NCI-H2107 treated with DMSO at 0.1 percent for 48 hours (cell line): ENCODE data around the gene MEIS3.
A peak's percentile ranks its signal among the peaks of the same experiment; 100 is the strongest.
"Not testable (repeated sequence)": the region's sequence is repeated elsewhere in the genome, so short reads cannot be mapped to it uniquely, and the experiment has no call there.

Experiments used
- DNase-seq: peaks from one replicate; lab custom pipeline; 2025; ENCODE audit not compliant: unreplicated experiment; lab: John Stamatoyannopoulos, UW

MEIS3 gene

DNA sequence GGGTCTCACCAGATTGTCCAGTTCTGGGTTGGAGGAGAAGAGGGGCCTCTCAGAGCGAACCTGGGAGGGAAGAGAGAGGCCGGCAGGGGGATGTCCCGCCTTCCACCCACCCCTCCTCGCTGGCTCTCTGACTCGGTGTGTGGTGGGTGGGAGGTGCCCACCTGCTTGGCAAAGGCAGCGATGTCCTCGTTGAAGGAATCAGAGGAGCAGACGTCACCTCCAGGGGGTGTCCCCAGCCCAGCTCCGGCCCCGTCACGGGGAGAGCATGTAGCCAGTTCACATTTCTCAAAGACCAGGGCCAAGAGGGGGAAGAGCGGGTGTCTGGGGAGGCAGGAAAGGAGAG, 2.7 kb downstream of the MEIS3 start:
- DNase-seq = no peak

DNA sequence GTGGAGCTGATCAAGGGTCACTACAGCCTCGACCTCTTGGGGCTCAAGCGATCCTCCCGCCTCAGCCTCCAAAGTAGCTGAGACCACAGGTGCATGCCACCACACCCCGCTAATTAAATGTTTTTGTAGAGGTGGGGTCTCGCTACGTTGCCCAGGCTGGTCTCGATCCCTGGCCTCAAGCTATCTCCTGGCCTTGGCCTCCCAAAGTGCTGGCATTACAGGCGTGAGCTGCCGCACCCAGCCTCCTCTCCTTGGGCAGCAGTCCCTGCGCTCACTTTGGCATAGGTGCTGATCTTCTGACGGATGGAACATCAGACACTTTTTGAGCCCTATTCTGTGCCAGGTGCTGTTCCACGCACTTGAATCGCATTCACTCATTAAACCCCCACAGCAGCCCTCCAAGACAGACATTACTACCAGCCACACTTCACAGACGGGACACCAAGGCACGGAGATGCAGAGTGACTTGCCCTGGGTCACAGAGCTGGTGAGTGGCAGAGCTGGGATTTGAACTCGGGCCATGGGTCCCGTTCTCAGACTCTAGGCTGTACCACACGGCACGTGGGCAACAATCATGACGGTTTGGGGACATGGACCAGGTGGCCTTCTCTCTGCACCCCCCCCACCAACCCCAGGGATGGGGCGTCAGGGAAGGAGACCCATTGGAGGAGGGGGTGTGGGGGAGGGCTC, 3.2 kb downstream of the MEIS3 start:
- DNase-seq = no peak

DNA sequence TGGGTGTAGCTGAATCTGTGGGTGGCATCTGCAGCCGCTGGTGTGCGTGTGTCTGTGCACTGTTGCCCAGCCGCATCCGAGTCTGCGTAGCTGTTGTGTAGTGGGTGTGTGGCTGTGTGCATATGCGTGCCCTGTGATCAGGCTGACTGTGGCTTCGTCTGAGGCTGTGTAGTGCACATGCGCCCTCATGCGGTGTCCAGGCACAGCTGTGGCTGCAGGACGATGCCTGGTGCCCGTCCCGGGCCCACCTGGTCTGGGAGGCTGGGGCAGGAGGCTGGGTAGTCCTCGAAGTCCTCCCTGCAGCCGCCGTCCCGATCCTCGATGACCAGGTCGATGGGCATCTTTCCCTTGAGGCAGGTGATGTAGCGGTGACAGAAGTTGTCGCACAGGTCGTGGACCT, 4.9 kb downstream of the MEIS3 start:
- no peak for DNase-seq

DNA sequence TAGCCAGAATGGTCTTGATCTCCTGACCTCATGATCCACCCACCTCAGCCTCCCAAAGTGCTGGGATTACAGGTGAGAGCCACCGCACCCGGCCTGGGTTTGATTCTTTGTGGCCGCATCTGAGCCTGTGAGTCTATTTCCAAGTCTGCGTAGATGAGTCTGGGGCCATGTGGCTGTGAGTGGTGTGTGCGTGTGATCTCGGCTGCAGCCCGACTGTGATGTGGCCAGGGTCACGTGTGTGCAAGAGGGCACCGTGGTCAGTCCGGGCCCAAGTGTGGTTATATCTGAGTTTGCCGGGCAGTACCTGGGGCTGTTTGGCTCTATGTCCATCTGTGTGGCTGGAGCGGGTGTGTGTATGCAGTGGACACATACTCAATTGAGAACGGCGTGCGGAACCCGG, 5.4 kb downstream of the MEIS3 start:
- no peak for DNase-seq

DNA sequence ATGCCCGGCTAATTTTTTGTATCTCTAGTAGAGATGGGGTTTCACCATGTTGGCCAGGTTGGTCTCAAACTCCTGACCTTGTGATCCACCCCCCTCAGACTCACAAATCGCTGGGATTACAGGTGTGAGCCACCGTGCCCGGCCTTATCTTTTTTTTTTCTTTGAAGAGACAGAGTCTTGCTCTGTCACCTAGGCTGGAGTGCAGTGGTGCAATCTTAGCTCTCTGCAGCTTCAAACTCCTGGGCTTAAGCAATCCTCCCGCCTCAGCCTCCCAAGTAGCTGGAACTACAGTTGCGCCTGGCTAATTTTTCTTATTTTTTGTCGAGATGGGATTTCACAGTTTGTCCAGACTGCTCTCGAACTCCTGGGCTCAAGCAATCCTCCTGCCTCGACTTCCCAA, 7.6 kb downstream of the MEIS3 start:
- DNase-seq = not testable (repeated sequence)

DNA sequence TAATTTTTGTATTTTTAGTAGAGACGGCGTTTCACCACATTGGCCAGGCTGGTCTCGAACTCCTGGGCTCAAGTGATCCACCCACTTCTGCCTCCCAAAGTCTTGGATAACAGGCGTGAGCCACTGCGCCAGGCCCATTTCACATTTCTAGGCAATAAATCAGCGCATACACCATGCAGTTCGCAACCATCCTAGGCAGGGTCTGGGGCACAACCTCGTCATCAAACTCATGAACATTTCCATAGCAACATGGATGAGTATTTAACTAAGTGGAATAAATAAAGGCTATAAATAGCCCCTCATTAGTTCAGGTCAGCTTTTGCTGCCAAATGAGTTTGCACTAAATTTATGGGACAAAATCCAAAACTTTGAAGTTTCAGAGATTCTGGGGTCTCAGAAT, 8.2 kb downstream of the MEIS3 start:
- no peak for DNase-seq

DNA sequence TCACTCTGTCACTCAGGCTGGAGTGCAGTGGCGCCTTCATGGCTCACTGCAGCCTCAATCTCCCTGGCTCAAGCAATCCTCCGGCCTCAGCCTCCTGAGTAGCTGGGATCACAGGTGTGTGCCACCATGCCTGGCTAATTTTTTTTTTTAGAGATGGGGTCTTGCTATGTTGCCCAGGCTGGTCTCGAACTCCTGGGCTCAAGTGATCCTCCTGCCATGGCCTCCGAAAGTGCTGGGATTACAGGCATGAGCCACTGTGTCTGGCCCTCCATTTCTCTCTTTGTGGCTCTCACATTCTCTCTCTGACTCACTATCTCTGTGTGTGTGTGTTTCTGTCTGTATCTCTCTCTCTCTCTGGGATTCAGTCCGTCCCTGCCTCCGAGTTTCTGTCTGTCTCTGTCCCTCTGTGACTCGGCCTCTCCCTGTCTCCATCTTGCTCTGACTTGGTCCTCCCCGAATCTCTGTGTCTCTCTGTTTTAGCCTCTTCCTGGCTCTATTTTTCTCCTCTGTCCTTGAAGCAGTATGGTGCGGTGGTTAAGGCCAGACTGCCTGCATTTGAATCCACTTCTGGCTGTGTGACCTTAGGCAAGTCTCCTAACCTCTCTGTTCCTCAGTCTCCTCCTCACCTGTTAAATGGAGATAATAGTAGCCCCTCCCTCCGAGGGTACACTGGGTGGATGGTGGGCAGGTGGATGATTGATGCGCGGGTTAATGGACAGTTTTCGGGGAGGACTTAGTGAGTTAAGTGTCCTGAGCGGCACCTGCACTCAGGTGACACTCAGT, 11.0 kb downstream of the MEIS3 start:
- no peak for DNase-seq

DNA sequence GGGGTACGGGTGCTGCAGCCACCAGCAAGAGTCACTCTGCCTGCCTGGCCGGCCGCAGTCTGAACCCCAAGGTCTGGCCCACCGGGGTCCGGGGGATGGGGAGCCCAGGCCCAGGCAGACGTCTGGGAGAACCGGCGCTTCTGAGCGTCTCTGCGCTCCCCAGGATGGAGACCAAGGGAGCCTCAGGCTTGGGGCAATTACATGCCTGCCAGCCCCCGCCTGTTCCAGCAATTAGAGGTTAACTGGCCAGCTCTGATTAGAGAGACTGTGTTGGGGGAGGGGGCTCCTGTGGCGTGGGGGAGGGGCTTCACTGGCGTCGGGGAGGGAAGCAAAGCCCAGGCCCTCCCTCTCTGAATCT, 11.9 kb downstream of the MEIS3 start:
- DNase-seq = no peak

DNA sequence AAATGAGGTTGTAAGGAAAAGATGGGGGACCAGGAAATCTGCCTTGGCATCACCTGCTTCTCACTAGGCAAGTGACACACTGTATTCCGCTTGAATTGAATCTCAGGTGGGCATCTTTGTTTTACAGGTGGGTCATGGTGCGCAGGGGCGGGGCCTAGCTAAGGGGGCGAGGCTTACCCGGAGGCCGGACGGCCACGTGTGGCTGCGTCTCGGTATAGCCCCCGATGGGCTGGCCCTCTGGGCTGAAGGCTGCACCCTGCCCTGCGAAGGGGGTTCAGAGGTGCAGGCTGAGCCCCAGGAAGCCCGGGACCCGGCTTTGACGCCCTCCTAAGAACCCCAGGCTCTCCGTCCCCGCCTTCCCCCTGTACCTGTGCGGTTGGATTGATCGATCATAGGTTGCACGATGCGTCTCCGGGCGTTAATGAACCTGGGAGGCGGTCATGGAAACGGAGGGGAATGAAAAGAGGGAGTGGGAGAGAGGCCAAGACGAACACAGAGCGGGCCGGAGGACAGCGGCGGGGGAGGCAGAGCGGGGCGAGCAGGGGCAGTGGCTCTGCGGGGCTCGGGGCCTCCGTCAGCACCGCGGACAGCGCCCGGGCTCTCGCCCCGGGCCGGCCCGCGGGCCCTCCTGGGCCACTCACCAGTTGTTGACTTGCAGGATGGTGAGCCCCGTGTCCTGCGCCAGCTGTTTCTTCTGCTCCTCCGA, 12.5 kb downstream of the MEIS3 start:
- no peak for DNase-seq

DNA sequence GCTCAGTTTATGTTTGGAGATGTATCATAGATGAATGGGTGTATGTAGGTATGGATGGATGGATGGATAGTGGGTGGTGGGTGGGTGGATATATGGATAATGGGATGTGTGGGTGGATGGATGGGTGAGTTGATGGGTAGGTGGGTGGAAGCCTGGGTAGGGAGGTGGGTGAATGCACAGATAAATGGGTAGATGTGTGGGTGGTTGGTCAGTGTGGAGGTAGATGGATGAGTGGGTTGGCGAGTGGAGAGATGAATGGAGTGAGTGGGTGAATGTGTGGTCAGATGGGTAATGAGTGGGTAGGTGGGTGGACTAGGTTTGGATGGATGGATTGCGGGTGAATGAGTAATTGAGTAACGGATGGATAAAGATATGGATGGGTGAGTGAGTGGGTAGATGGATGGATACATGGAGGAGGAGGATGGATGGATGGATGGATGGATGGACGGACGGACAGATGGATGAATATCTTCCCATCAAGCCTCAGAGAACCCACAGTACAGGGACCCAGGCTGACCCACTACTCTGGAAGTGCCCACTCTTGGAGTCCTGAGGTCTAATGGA, 13.4 kb downstream of the MEIS3 start:
- DNase-seq = no peak

DNA sequence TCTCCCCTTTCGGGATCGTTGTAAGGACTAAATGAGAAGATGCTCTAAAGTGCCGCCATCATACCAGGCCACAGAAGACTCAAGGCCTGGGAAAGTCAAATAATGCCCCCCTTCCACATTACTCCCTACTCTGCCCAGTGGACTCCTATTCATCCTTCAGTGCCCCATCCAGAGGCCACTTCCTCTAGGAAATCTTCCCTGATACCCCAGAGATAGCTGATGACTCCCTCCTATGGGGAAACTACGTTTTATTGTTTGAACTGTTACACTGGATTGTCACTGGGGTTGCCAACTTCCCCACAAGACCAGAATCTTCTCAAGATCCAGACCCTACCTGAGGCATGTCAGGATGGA, 14.2 kb downstream of the MEIS3 start:
- no peak for DNase-seq

DNA sequence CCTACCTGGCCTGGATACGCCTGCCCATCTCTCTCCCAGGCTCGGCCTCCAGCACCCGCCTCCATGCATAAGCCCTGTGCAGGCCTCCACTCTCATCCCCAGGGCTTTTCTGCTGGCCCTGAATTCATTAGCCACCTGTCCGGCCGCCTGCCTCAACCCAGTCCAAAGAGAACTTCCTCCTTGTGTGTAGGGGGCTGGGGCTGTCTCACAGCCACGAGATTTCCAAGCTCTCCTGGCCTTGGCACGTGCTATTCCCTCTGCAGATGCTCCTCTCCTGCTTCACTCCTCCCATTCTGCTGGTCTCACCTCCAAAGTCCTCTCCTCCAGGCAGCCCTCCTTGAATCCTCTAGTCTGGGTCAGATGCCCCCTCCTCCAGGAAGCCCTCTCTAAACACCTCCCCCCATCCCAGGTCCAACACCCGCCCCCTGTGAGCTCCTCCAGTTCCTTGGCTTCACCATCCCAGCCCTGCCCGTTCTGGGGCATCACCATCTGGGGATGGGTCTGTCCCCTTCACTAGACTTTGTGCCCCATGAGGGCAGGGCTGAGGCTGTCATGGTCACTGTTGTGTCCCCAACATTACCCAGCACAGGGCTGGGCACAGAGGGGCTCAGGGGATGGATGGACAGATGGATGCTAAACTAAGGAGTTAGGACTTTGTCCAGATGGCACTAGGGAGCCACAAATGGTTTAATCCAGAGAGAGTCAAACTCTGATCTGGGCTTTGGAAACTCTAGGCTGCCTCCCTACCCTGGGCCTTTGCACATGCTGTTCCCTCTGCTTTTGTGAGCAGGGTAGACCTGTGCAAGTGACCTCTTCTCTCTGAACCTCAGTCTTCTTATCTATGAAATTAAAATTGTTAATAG, 14.8 kb downstream of the MEIS3 start:
- DNase-seq = no peak

DNA sequence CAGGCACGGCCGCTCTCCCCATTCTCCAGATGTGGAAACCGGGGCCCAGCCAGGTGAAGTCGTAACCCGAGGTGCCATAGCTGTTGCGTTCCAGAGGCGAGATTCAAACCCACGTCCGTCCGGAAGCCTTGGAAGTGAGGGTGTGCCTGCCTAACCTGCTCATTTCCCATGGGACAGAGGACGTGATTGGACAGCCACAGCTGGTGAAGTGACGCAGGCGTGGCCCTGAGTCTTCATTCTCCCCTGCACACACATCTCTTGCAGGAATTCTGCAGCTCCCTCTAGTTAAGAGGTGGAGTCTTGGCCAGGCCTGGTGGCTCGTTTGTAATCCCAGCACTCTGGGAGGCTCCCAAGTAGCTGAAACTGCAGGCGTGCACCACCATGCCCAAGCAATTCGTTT, 16.8 kb downstream of the MEIS3 start:
- DNase-seq = no peak

DNA sequence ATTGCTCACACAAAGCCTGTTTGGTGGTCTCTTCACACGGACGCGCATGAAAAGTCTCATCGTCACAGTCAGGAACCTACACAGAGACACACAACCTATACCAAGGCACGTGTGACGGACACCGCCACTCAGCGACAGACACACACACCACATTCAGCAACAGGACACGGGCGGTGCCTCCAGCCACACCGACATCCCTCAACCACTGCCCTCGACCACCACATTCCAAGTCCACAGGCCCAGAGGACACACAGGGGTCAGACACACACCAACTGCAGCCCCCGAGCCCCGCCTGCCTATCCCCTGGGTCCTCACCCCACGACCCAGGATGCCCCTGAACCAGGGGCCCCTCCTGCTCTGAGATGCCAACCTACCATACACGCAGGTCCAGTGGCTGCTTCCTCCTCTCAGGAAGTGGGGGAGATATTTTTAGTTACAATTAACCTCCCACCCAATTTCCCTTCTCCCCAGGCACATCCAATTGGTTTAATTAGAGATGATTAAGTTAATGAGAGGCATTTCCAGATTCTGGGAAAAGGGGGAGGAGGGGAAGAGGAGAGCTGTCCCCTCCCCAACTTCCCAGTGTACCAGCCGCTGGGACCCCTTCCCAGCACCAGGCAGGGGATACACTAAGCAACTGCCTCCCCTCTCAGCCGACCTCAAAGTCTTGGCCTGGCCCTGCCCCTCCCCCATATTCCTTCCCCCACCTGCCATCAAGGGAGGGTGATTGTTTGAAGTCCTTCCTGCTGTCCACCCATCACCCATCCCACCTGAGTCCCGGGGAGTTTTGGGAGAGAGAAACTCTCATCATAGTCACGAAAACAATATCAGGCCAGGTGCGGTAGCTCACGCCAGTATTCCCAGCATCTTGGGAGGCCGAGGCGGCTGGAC, 20.4 kb downstream of the MEIS3 start:
- no peak for DNase-seq

DNA sequence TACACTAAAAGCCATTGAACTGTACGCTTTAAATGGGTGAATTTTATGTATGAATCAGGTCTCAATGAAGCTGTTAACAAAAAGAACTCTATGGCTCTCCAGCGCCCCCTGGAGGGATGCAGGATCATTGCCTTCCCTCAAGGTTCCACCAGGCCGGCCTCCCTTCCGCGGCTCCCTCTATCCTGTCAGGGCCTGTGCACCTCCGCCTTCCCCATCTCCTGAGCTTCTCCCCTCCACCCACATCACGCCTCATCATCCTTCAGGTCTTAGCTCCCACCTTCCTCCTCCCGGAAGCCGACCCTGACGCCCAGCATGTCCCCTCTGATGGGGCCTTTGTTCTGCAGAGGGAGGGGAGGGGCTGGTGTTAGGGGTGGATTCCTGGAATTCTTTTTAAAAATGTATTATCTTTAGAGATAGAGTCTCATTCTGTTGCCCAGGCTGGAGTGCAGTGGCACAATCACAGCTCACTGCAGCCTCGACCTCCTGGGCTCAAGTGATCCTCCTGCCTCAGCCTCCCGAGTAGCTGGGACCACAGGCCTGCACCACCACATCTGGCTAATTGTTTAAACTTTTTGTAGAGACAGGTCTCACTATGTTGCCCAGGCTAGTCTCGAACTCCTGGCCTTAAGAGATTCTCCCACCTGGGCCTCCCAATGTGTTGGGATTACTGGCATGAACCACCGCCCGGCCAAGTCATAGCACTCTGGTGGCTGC, 27.7 kb downstream of the MEIS3 start:
- peak; percentile 48 for DNase-seq

DNA sequence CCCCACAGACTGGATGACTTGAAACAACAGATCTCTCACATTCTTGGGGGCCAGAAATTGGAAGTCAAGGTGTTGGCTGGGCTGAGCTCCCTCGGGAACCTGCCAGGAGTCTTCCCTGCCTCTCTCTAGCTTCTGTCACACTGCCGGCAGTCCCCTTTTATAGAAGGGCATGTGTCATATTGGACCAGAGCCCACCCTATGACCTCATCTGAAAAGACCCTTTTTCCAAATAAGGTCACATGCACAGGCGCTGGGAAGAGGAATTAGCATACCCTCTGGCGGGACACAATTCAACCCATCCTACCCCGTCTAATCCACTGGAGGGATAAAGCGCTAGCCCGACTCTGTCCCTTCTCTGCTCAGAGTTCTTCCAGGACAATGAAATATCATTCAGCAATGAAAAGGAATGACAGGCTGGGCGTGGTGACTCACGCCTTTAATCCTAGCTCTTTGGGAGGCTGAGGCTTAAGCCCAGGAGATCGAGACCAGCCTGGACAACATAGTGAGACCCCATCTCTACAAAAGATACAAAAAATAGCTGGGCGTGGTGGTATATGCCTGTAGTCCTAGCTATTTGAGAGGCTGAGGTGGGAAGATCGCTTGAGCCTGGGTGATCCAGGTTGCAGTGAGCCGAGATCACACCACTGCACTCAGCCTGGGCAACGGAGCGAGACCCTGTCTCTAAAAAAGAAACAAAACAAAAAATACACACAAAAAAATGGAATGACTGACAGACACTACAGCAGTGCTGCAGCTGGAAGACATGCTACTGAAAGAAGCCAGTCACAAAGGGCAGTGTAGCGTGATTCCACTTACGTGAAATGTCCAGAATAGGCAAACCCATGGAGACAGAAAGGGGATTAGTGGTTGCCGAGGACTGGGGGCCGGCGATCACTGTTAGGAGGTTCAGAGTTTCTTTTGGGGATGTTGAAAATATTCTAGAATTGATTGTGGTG, 28.5 kb downstream of the MEIS3 start:
- DNase-seq = no peak

DNA sequence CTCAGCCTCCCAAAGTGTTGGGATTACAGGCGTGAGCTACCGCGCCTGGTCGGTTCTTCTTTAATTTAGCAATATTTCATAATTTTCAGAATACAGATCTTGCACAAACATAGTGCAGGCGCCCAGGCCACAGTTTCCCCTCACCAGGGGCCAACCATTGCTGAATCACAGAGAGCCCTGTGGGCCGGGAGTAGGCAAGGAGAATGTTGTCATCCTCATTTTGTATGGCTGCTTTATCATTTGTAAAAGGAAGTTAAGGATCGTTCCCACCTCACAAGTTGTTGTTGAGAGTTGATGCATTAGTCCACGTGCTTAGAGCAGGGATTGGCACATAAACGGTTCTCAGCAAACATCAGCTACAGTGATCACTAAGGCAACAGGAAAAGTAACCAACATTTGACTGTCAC, 30.2 kb downstream of the MEIS3 start:
- no peak for DNase-seq

DNA sequence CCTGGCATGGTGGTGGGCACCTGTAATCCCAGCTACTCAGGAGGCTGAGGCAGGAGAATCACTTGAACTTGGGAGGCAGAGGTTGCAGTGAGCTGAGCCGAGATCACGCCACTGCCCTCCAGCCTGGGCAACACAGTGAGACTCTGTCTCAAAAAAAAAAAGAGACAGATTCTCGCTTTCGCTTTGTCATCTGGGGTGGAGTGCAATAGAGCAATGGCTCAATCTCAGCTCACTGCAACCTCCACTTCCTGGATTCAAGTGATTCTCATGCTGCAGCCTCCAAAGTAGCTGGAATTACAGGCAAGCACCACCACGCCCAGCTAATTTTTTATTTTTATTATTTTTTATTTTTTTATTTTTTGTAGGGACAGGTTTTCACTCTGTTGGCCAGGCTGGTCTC, 30.6 kb downstream of the MEIS3 start:
- not testable (repeated sequence) for DNase-seq
